Uterus (tissue), 4 donors: ENCODE results near the gene CLIC3. TPM values are rescaled to one million over a fixed set of nuclear protein-coding genes. Genes with fewer than 3 reads are reported as not detected.

Source experiments
- DNase-seq, 2 donors: peaks; one replicate each; pipeline ENCODE4 v3.0.0-alpha.2; 2019 to 2020
- H3K27ac ChIP-seq, 2 donors: fragments of 200-600 bp; sonication (generic); 1 replicate in 1 of 2; 2 replicates in 1 of 2; pipeline ENCODE4 v1.5.1; 2016 to 2018
- H3K27me3 ChIP-seq, 2 donors: fragments of 200-600 bp; sonication (generic); one replicate each; pipeline ENCODE4 v1.5.1; 2018 to 2019; ENCODE audit warnings: control low read depth in 1 of 2
- H3K36me3 ChIP-seq, 2 donors: fragments of 200-600 bp; sonication (generic); one replicate each; pipeline ENCODE4 v1.5.1; 2019; ENCODE audit warnings: control low read depth in 1 of 2
- H3K4me1 ChIP-seq, 2 donors: fragments of 200-600 bp; sonication (generic); one replicate each; pipeline ENCODE4 v1.5.1; 2018 to 2019; ENCODE audit warnings: control low read depth in 1 of 2
- H3K4me3 ChIP-seq, 2 donors: fragments of 200-600 bp; sonication (generic); 1 replicate in 1 of 2; 2 replicates in 1 of 2; pipeline ENCODE4 v1.5.1; 2018 to 2019; ENCODE audit warnings: mild to moderate bottlenecking in 1 of 2
- H3K9me3 ChIP-seq, 2 donors: fragments of 200-600 bp; sonication (generic); one replicate each; pipeline ENCODE4 v1.5.1; 2019; ENCODE audit warnings: control low read depth in 1 of 2
- CTCF ChIP-seq, 4 experiments: fragments of 200-600 bp in 2 of 4; fragments of 450-650 bp in 2 of 4; sonication (generic) in 2 of 4; IDR thresholded peaks; one replicate each; pipeline ENCODE4 v1.5.1; 2016 to 2019; ENCODE audit warnings: antibody characterized with exemption in 4 of 4, mild to moderate bottlenecking in 2 of 4, moderate library complexity in 1 of 4
- POLR2A ChIP-seq, 2 donors: fragments of 450-650 bp; IDR thresholded peaks; one replicate each; pipeline ENCODE4 v1.6.1; 2016; ENCODE audit warnings: antibody characterized with exemption in 2 of 2, mild to moderate bottlenecking in 1 of 2, moderate library complexity in 1 of 2
- intact Hi-C: fragments of 100-400 bp; cut with DNase I; formaldehyde crosslinking; loops from one replicate; pipeline ENCODE4 v1.15.1; 2023; ENCODE audit warnings: low total_unique reads
- total RNA-seq, 4 donors: library from RNA; depleted of rRNA in 3 of 4; stranded (reverse); fragments of >200 nt in 3 of 4; gene quantifications; one replicate each; pipeline versions ENCODE4 v1.1.0 to v1.2.4, GENCODE V29; 2014 to 2023
- donor health status: DM: yes; HTN: yes; CAD: no.

CLIC3 gene
- total RNA-seq, 4 donors from 2014 or later, result 1.5 TPM; not detected in 2

- Histone ChIP-seq H3K9me3 (no peaks in the 10 kb centered on the region), H3K27ac (no peak overlapping the region), H3K36me3 (no peaks in the 10 kb centered on the region), H3K4me3 (no peak overlapping the region), H3K4me1 (no peaks in the 10 kb centered on the region), H3K27me3 (no peaks in the 10 kb centered on the region)
- no peak for DNase-seq
- intact Hi-C loops, result no loop called here
- no peak for TF ChIP-seq CTCF (IDR thresholded peaks at IDR 0.05)
- TF ChIP-seq POLR2A (IDR thresholded peaks at IDR 0.05), result no peak
Measured at GRCh38 chr9:136955943-136956335, 40.4 kb downstream of the CLIC3 start.

- Histone ChIP-seq H3K4me3 (no peak overlapping the region), H3K27ac (no peak overlapping the region), H3K9me3 (no peaks in the 10 kb centered on the region), H3K36me3 (no peaks in the 10 kb centered on the region), H3K4me1 (no peaks in the 10 kb centered on the region), H3K27me3 (no peaks in the 10 kb centered on the region)
- intact Hi-C loops, result no loop called here
- no peak for DNase-seq
- TF ChIP-seq CTCF (IDR thresholded peaks at IDR 0.05) (no peak), POLR2A (IDR thresholded peaks at IDR 0.05) (no peak)
Measured at GRCh38 chr9:136955202-136955942, 41.0 kb downstream of the CLIC3 start.

- Histone ChIP-seq H3K4me1 (no peaks in the 10 kb centered on the region), H3K9me3 (no peaks in the 10 kb centered on the region), H3K4me3 (no peak overlapping the region), H3K27me3 (no peaks in the 10 kb centered on the region), H3K36me3 (no peaks in the 10 kb centered on the region), H3K27ac (no peak overlapping the region)
- intact Hi-C loops, result no loop called here
- no peak for DNase-seq
- TF ChIP-seq POLR2A (IDR thresholded peaks at IDR 0.05) (no peak), CTCF (IDR thresholded peaks at IDR 0.05) (no peak)
Measured at GRCh38 chr9:136954270-136955083, 41.9 kb downstream of the CLIC3 start.

GRCh38 chr9:136953771-136954269 is 42.5 kb downstream of the CLIC3 start:
- Histone ChIP-seq H3K36me3 (no peaks in the 10 kb centered on the region), H3K9me3 (no peaks in the 10 kb centered on the region), H3K4me1 (no peaks in the 10 kb centered on the region), H3K4me3 (no peak overlapping the region), H3K27ac (no peak overlapping the region), H3K27me3 (no peaks in the 10 kb centered on the region)
- TF ChIP-seq CTCF (IDR thresholded peaks at IDR 0.05) (no peak), POLR2A (IDR thresholded peaks at IDR 0.05) (no peak)
- no peak for DNase-seq
- intact Hi-C loops, result no loop called here
